Heart left ventricle (tissue), 13 donors: ENCODE measurements around the gene PPP1R9B.

Experiments
- CTCF ChIP-seq, 12 donors: fragments of 200-600 bp; sonication (generic) in 4 of 12; IDR thresholded peaks; one replicate each; pipeline versions ENCODE4 v1.5.0 to v1.8.0; 2018 to 2022; ENCODE audit warnings: antibody characterized with exemption in 12 of 12, mild to moderate bottlenecking in 5 of 12
- POLR2A ChIP-seq, 2 donors: fragments of 450-650 bp; IDR thresholded peaks; one replicate each; pipeline ENCODE4 v1.6.1; 2017; ENCODE audit warnings: antibody characterized with exemption in 2 of 2, mild to moderate bottlenecking in 2 of 2, moderate library complexity in 2 of 2
- donor health status: ischemic (EF 13 %, LVEDD 7.1; RV severe dilation, severe dysfunction).
- donor health status: DM: no; HTN: yes; CAD: no.
- donor health status: DM: no; HTN: no; CAD: no.
- donor health status: ischemic (EF 25% LVEDD 6.9; RV normal size, moderate dysfunction).
- donor health status: ischemic (EF 25% LVEDD 5.7; RV mildly dilated, moderate dysfunction).
- donor health status: ischemic (EF 35%, LVEDD 5.7; RV mildly dilated, moderate dysfunction).
- donor health status: nonischemic (EF 11% LVEDD 7.7; RV severe dilation, severe dysfunction).
- donor health status: DM: yes; HTN: yes; CAD: no.
- donor health status: PGD.
- donor health status: ischemic (EF 29% LVEDD 5.4; RV normal size, mild dysfunction).
- donor health status: nonischemic (EF 23%, LVEDD 6.1; RV moderate dilation, normal function).

DNA sequence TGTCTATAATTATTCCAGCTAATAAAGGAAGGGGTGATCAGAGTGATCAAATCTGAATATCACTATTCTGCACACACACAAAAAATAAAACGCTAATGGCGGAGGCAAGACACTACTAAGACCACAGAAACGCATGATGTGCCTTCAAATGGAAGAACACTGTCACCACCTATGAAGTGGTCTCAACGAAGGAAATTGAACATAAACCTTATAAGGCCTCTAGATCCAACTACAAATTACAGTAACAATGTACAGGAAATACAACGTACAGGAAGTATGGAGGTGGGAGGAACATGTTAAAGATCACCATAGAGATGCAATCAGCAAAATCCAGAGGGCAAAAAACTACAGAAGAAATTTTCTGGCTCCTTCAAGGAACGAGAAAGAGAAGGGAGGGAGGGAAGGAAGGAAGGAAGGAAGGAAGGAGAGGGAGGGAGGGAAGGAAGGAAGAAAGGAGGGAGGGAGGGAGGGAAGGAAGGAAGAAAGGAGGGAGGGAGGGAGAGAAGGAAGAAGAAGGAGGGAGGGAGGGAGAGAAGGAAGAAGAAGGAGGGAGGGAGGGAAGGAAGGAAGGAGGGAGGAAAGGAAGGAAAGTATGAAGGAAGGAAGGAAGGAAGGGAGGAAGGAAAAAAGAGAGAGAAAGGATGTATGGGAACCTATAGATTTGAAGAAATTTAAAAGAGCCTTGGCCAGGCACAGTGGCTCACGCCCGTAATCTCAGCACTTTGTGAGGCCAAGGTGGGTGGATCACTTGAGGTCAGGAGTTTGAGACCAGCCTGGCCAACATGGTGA is 12.2 kb upstream of the PPP1R9B start:
- no peak for TF ChIP-seq CTCF (IDR thresholded peaks at IDR 0.05)
- no peak for TF ChIP-seq POLR2A (IDR thresholded peaks at IDR 0.05)
